ENCODE measurements around the gene AASDH.
A peak's percentile ranks its signal among the peaks of the same experiment; 100 is the strongest.

The AASDH gene

DNA sequence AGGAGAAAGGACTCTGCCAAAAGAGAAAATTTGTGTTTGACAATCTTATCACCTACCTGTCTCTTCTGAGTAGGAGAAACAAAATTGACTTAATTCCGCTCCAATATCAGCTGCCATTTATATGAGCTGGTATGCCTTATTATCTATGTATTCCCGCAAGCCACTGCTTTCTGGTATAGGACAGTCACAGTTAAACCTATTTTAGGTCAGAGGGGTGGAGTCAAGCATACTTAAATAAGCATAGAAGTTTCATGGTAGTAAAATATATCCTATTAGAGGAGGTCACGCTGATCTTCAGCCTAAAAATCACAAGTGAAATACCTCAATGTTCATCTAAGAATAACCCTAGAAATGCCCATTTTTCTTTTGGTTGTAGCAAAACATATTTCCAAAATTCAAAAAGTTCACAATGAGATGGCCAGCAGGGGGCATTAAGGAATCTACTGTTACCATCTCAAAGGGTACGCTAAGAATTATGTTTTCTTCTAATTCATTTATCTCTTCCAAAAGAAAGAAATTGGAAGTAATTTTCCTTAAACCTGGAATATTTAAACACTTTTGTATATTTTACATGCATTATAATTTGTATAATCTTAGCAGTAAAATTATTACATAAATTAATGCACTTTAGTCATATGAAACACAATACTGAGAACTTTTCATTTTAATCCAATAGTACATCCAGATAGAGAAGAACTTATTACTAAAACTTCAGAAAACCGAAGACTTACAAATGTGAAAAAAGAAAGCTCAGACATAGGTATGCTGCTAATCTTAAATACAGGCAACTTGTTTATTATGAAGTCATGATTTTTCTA lies 37.6 kb upstream of the AASDH start:
- no peak overlapping the region for H3K27ac ChIP-seq (ENCODE audit: low read depth in 2 of 2, low read length in 2 of 2)
- H3K4me3 ChIP-seq (ENCODE audit: low read length in 2 of 2) = no peak overlapping the region

GRCh38 chr4:56424176-56424575 lies 36.9 kb upstream of the AASDH start:
- Histone ChIP-seq H3K9me3 (ENCODE audit: control insufficient read depth in 2 of 2, low read length in 2 of 2) (no peaks in the 10 kb centered on the region), H3K27ac (ENCODE audit: low read depth in 2 of 2, low read length in 2 of 2) (no peak overlapping the region), H3K4me1 (ENCODE audit: control insufficient read depth in 2 of 2, insufficient read depth in 2 of 2, low read length in 2 of 2) (no peaks in the 10 kb centered on the region), H3K27me3 (ENCODE audit: control insufficient read depth in 2 of 2, insufficient read depth in 2 of 2, low read length in 2 of 2) (no peaks in the 10 kb centered on the region), H3K36me3 (ENCODE audit: control insufficient read depth in 2 of 2, insufficient read depth in 2 of 2, low read length in 2 of 2) (no peaks in the 10 kb centered on the region), H3K9ac (ENCODE audit: low read depth in 1 of 2, low read length in 2 of 2) (no peak overlapping the region), H3K4me3 (ENCODE audit: low read length in 2 of 2) (no peak overlapping the region)

More for the DNA sequence above, 37.6 kb upstream of the AASDH start:
- no peaks in the 10 kb centered on the region for H3K4me1 ChIP-seq (ENCODE audit: control insufficient read depth in 2 of 2, insufficient read depth in 2 of 2, low read length in 2 of 2)
- no peaks in the 10 kb centered on the region for H3K9me3 ChIP-seq (ENCODE audit: control insufficient read depth in 2 of 2, low read length in 2 of 2)
- H3K36me3 ChIP-seq (ENCODE audit: control insufficient read depth in 2 of 2, insufficient read depth in 2 of 2, low read length in 2 of 2) = no peaks in the 10 kb centered on the region
- H3K9ac ChIP-seq (ENCODE audit: low read depth in 1 of 2, low read length in 2 of 2) = no peak overlapping the region
- H3K27me3 ChIP-seq (ENCODE audit: control insufficient read depth in 2 of 2, insufficient read depth in 2 of 2, low read length in 2 of 2) = no peaks in the 10 kb centered on the region

DNA sequence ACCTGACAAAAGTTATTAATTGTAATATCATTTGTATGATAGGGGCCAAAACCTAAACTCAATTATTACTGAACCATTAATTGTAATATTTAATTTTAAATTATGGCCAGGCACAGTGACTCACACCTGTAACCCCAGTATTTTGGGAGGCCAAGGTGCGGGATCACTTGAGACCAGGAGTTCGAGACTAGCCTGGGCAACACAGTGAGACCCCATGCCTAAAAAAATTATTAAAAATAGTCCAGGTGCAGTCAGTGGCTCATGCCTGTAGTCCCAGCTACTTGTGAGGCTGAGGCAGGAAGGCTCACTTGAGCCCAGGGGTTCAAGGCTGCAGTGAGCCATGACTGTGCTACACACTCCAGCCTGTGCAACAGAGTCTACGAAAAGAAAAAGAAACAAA lies 30.1 kb upstream of the AASDH start:
- Histone ChIP-seq H3K27me3 (ENCODE audit: control insufficient read depth in 2 of 2, insufficient read depth in 2 of 2, low read length in 2 of 2) (no peaks in the 10 kb centered on the region), H3K36me3 (ENCODE audit: control insufficient read depth in 2 of 2, insufficient read depth in 2 of 2, low read length in 2 of 2) (no peaks in the 10 kb centered on the region), H3K27ac (ENCODE audit: low read depth in 2 of 2, low read length in 2 of 2) (no peak overlapping the region)

GRCh38 chr4:56416349-56416748 lies 29.1 kb upstream of the AASDH start:
- Histone ChIP-seq H3K9me3 (ENCODE audit: control insufficient read depth in 2 of 2, low read length in 2 of 2) (no peaks in the 10 kb centered on the region), H3K4me3 (ENCODE audit: low read length in 2 of 2) (no peak overlapping the region), H3K36me3 (ENCODE audit: control insufficient read depth in 2 of 2, insufficient read depth in 2 of 2, low read length in 2 of 2) (no peaks in the 10 kb centered on the region), H3K27ac (ENCODE audit: low read depth in 2 of 2, low read length in 2 of 2) (no peak overlapping the region), H3K27me3 (ENCODE audit: control insufficient read depth in 2 of 2, insufficient read depth in 2 of 2, low read length in 2 of 2) (no peaks in the 10 kb centered on the region), H3K4me1 (ENCODE audit: control insufficient read depth in 2 of 2, insufficient read depth in 2 of 2, low read length in 2 of 2) (no peaks in the 10 kb centered on the region), H3K9ac (ENCODE audit: low read depth in 1 of 2, low read length in 2 of 2) (no peak overlapping the region)

More for the DNA sequence above, 30.1 kb upstream of the AASDH start:
- Histone ChIP-seq H3K4me3 (ENCODE audit: low read length in 2 of 2) (no peak overlapping the region), H3K9me3 (ENCODE audit: control insufficient read depth in 2 of 2, low read length in 2 of 2) (no peaks in the 10 kb centered on the region), H3K4me1 (ENCODE audit: control insufficient read depth in 2 of 2, insufficient read depth in 2 of 2, low read length in 2 of 2) (no peaks in the 10 kb centered on the region), H3K9ac (ENCODE audit: low read depth in 1 of 2, low read length in 2 of 2) (no peak overlapping the region)

DNA sequence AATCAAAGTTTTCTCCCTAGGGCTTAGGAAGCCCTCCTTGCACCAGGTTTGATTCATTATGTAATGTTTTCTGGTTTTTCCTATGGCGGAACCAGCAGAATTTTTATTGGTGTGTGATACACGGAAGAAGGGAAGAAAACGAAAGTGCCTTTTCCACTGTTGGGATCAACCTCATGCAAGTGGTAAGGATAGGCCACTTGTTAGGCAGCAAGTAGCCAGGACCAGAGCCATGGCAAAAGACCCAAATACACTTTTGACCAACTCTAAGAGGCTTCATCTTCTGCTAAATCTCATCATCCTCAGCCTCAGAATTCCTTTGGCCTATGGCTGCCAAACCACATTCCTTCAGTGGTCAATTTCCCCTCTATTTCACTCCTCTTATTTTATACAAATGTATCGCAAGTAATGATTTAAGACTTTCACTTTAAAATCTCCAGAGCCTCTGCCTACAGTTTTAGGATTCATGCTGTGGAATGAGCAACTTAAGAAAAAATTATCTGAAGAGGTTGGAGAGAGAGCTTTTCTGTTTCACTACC lies 26.9 kb upstream of the AASDH start:
- no peaks in the 10 kb centered on the region for H3K4me1 ChIP-seq (ENCODE audit: control insufficient read depth in 2 of 2, insufficient read depth in 2 of 2, low read length in 2 of 2)
- H3K36me3 ChIP-seq (ENCODE audit: control insufficient read depth in 2 of 2, insufficient read depth in 2 of 2, low read length in 2 of 2) = no peaks in the 10 kb centered on the region
- peak overlapping the region; percentile 6 to 20 for H3K4me3 ChIP-seq (ENCODE audit: low read length in 2 of 2)
- H3K27me3 ChIP-seq (ENCODE audit: control insufficient read depth in 2 of 2, insufficient read depth in 2 of 2, low read length in 2 of 2) = no peaks in the 10 kb centered on the region
- peak overlapping the region; percentile 12 to 69 for H3K27ac ChIP-seq (ENCODE audit: low read depth in 2 of 2, low read length in 2 of 2)
- H3K9ac ChIP-seq (ENCODE audit: low read depth in 1 of 2, low read length in 2 of 2) = peak overlapping the region in 1 of 2 donors; percentile 63
- no peaks in the 10 kb centered on the region for H3K9me3 ChIP-seq (ENCODE audit: control insufficient read depth in 2 of 2, low read length in 2 of 2)

DNA sequence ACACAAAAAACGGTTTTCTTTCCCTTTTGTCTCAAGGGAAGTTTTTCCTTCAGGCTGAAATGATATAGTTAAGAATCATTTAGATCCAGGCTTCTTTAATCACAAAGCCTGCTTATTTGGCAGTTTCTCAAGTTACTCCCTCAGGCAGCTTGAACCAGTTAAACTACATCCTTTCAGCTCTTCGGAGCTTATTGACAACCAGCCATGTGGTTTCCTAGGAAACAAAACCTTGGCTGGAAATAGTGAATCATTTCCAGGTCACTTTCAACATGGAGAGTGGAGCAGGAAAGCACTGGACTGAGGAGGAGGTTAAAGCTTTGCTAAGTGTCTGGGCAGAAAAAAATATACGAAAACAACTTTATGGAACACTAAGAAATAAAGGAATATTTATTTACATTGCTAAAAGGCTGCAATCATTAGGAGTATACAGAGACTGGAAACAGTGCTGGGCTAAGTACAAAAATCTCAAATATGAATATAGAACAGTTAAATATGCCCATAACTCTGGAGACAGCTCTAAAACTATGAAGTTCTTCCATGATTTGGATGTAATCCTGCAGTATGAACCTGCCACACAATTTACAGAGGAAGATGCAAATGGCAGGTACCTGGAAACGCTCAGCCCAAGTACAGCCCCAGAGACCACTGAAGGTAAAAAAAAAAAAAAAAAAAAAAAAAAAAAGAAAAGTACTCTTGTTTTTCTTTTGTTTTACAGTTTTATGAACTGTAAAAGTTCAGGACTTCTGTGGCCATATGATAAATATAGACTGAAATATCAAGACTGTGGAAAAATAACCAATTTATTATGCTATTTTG lies 23.2 kb upstream of the AASDH start:
- Histone ChIP-seq H3K27ac (ENCODE audit: low read depth in 2 of 2, low read length in 2 of 2) (no peak overlapping the region), H3K4me3 (ENCODE audit: low read length in 2 of 2) (peak overlapping the region in 1 of 2 donors; percentile 38), H3K9ac (ENCODE audit: low read depth in 1 of 2, low read length in 2 of 2) (no peak overlapping the region), H3K36me3 (ENCODE audit: control insufficient read depth in 2 of 2, insufficient read depth in 2 of 2, low read length in 2 of 2) (peaks cover 5 to 6% of the 10 kb centered on the region in 2 donors), H3K9me3 (ENCODE audit: control insufficient read depth in 2 of 2, low read length in 2 of 2) (no peaks in the 10 kb centered on the region), H3K4me1 (ENCODE audit: control insufficient read depth in 2 of 2, insufficient read depth in 2 of 2, low read length in 2 of 2) (no peaks in the 10 kb centered on the region), H3K27me3 (ENCODE audit: control insufficient read depth in 2 of 2, insufficient read depth in 2 of 2, low read length in 2 of 2) (no peaks in the 10 kb centered on the region)

DNA sequence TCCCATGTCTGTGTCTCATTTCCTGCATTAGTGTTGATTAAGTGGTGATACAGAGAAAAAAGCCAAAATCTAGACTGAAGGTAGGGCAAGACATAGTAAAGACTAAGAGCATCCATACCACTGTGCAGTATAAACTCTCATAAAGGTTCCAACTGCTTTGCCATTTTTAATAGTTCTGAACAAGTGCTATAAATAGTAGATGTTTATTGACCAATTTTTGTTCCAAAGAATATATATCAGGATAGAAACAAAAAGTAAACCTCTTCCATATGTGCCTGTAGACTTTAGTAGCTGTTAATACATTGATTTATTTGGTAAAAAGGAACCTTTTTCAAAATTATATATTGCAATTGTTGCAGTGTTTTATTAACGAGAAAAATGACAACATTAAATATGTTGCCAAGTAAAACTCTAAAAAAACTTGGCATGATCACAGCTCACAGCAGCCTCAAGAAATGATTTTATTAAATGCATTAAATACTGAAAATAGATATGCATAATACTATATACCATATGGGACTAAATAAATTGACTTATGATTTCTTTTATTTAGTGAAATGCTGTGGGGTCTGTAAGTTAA lies 22.3 kb upstream of the AASDH start:
- H3K27me3 ChIP-seq (ENCODE audit: control insufficient read depth in 2 of 2, insufficient read depth in 2 of 2, low read length in 2 of 2) = no peaks in the 10 kb centered on the region
- H3K9ac ChIP-seq (ENCODE audit: low read depth in 1 of 2, low read length in 2 of 2) = no peak overlapping the region
- H3K4me1 ChIP-seq (ENCODE audit: control insufficient read depth in 2 of 2, insufficient read depth in 2 of 2, low read length in 2 of 2) = no peaks in the 10 kb centered on the region
- H3K27ac ChIP-seq (ENCODE audit: low read depth in 2 of 2, low read length in 2 of 2) = no peak overlapping the region
- peaks cover 6% of the 10 kb centered on the region in 2 donors for H3K36me3 ChIP-seq (ENCODE audit: control insufficient read depth in 2 of 2, insufficient read depth in 2 of 2, low read length in 2 of 2)
- H3K9me3 ChIP-seq (ENCODE audit: control insufficient read depth in 2 of 2, low read length in 2 of 2) = no peaks in the 10 kb centered on the region
- no peak overlapping the region for H3K4me3 ChIP-seq (ENCODE audit: low read length in 2 of 2)

- peaks cover 6% of the 10 kb centered on the region in 2 donors for H3K36me3 ChIP-seq (ENCODE audit: control insufficient read depth in 2 of 2, insufficient read depth in 2 of 2, low read length in 2 of 2)
- no peak overlapping the region for H3K27ac ChIP-seq (ENCODE audit: low read depth in 2 of 2, low read length in 2 of 2)
- no peaks in the 10 kb centered on the region for H3K4me1 ChIP-seq (ENCODE audit: control insufficient read depth in 2 of 2, insufficient read depth in 2 of 2, low read length in 2 of 2)
- H3K4me3 ChIP-seq (ENCODE audit: low read length in 2 of 2) = no peak overlapping the region
- no peaks in the 10 kb centered on the region for H3K9me3 ChIP-seq (ENCODE audit: control insufficient read depth in 2 of 2, low read length in 2 of 2)
- no peak overlapping the region for H3K9ac ChIP-seq (ENCODE audit: low read depth in 1 of 2, low read length in 2 of 2)
- no peaks in the 10 kb centered on the region for H3K27me3 ChIP-seq (ENCODE audit: control insufficient read depth in 2 of 2, insufficient read depth in 2 of 2, low read length in 2 of 2)
These were observed 21.7 kb upstream of the AASDH start for GRCh38 chr4:56408978-56409377.

DNA sequence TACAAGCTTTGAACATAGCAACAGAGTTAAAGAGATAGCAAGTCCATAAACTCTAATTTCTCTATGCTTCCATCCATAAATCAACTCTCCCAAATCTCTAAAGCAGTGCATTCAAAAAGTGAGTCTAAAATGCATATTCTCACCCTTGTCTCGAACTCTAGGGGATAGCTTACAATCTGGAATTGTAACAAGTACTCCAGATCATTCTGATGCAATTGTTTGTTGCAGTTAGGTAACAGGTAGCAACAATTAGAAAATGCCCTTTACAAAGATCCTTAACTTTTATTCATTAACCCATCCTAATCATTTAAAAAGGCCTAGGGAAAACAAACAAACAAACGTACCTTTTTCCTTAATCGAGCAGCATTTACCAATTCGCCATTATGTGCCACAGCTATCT lies 18.9 kb upstream of the AASDH start:
- no peak overlapping the region for H3K4me3 ChIP-seq (ENCODE audit: low read length in 2 of 2)
- no peaks in the 10 kb centered on the region for H3K27me3 ChIP-seq (ENCODE audit: control insufficient read depth in 2 of 2, insufficient read depth in 2 of 2, low read length in 2 of 2)

DNA sequence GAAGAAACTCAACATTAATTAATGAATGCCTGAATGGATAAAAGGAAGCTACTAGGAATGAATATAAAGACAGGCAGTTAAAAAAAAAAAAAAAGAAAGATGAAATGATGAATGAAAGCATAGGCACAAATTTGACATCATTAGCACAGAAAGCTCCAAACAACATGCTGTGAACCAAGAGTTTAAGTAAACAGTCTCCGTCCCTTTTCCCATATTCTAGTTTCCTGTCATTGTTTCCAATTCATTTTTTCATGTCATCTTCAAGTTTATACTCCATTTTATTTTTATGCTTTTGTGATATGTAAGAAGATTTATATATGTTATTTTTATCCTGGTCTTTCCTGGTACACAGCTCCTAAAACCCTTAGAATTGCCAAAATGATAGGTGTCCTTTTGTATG lies 17.7 kb upstream of the AASDH start:
- H3K4me1 ChIP-seq (ENCODE audit: control insufficient read depth in 2 of 2, insufficient read depth in 2 of 2, low read length in 2 of 2) = no peaks in the 10 kb centered on the region
- H3K27me3 ChIP-seq (ENCODE audit: control insufficient read depth in 2 of 2, insufficient read depth in 2 of 2, low read length in 2 of 2) = no peaks in the 10 kb centered on the region
- H3K9ac ChIP-seq (ENCODE audit: low read depth in 1 of 2, low read length in 2 of 2) = no peak overlapping the region
- no peak overlapping the region for H3K4me3 ChIP-seq (ENCODE audit: low read length in 2 of 2)
- H3K27ac ChIP-seq (ENCODE audit: low read depth in 2 of 2, low read length in 2 of 2) = no peak overlapping the region
- peaks cover 10 to 15% of the 10 kb centered on the region in 2 donors for H3K36me3 ChIP-seq (ENCODE audit: control insufficient read depth in 2 of 2, insufficient read depth in 2 of 2, low read length in 2 of 2)
- H3K9me3 ChIP-seq (ENCODE audit: control insufficient read depth in 2 of 2, low read length in 2 of 2) = no peaks in the 10 kb centered on the region

More for the DNA sequence above, 18.9 kb upstream of the AASDH start:
- Histone ChIP-seq H3K9me3 (ENCODE audit: control insufficient read depth in 2 of 2, low read length in 2 of 2) (no peaks in the 10 kb centered on the region), H3K36me3 (ENCODE audit: control insufficient read depth in 2 of 2, insufficient read depth in 2 of 2, low read length in 2 of 2) (peaks cover 6% of the 10 kb centered on the region in 2 donors), H3K4me1 (ENCODE audit: control insufficient read depth in 2 of 2, insufficient read depth in 2 of 2, low read length in 2 of 2) (no peaks in the 10 kb centered on the region), H3K9ac (ENCODE audit: low read depth in 1 of 2, low read length in 2 of 2) (no peak overlapping the region), H3K27ac (ENCODE audit: low read depth in 2 of 2, low read length in 2 of 2) (no peak overlapping the region)
